Keratinocyte (primary cell): ENCODE results near the gene YTHDF1. TPM values are rescaled to one million over a fixed set of nuclear protein-coding genes. Genes with fewer than 3 reads are reported as not detected.
"Not testable (repeated sequence)": the region's sequence is repeated elsewhere in the genome, so short reads cannot be mapped to it uniquely, and the experiment has no call there.

Source experiments
- DNase-seq: peaks from one replicate; pipeline ENCODE4 v3.0.0-alpha.2; 2011; ENCODE audit warnings: low read depth, missing footprints, low spot score
- FAIRE-seq: peaks from 2 replicates; lab custom pipeline; 2011; peaks lifted over from hg19 to GRCh38; lab: Jason Lieb, UNC
- H2AFZ ChIP-seq: 2 replicates; pipeline ENCODE4 v1.6.0; 2012; ENCODE audit warnings: low read length, control low read depth, inconsistent platforms; ENCODE audit not compliant: control insufficient read depth
- H3K27ac ChIP-seq: 2 replicates; pipeline ENCODE4 v1.5.1; 2011; ENCODE audit warnings: low read length; ENCODE audit not compliant: control insufficient read depth, insufficient read depth
- H3K27me3 ChIP-seq: 3 replicates; pipeline ENCODE4 v1.6.0; 2011; ENCODE audit warnings: low read length; ENCODE audit not compliant: control insufficient read depth, insufficient read depth; ENCODE audit errors: extremely low read depth
- H3K36me3 ChIP-seq, 2 experiments: 2 replicates in 1 of 2; 3 replicates in 1 of 2; pipeline ENCODE4 v1.5.1; 2011; ENCODE audit warnings: low read length in 2 of 2, mild to moderate bottlenecking in 1 of 2; ENCODE audit not compliant: control insufficient read depth in 2 of 2, insufficient read depth in 2 of 2; ENCODE audit errors: extremely low read depth in 1 of 2
- H3K4me1 ChIP-seq: 3 replicates; pipeline ENCODE4 v1.5.1; 2011; ENCODE audit warnings: low read length; ENCODE audit not compliant: control insufficient read depth, insufficient read depth; ENCODE audit errors: extremely low read depth
- H3K4me2 ChIP-seq: 3 replicates; pipeline ENCODE4 v1.6.0; 2011; ENCODE audit warnings: low read depth, low read length; ENCODE audit not compliant: control insufficient read depth, insufficient read depth; ENCODE audit errors: extremely low read depth
- H3K4me3 ChIP-seq, 3 experiments: fragments of 200-600 bp in 1 of 3; sonication (generic) in 1 of 3; 2 replicates in 2 of 3; 3 replicates in 1 of 3; pipeline ENCODE4 v1.5.1; 2011 to 2016; ENCODE audit warnings: low read length in 3 of 3, mild to moderate bottlenecking in 3 of 3, control low read depth in 2 of 3, inconsistent platforms in 1 of 3, low read depth in 1 of 3, mixed read lengths in 1 of 3, mixed run types in 1 of 3, moderate library complexity in 1 of 3; ENCODE audit not compliant: control insufficient read depth in 2 of 3, insufficient read depth in 2 of 3; ENCODE audit errors: extremely low read depth in 1 of 3
- H3K79me2 ChIP-seq: 2 replicates; pipeline ENCODE4 v1.6.0; 2012; ENCODE audit warnings: low read length; ENCODE audit not compliant: control insufficient read depth, insufficient read depth
- H3K9ac ChIP-seq: 3 replicates; pipeline ENCODE4 v1.6.0; 2011; ENCODE audit warnings: low read length; ENCODE audit not compliant: control insufficient read depth, insufficient read depth; ENCODE audit errors: extremely low read depth
- H3K9me1 ChIP-seq: 3 replicates; pipeline ENCODE4 v1.6.0; 2011; ENCODE audit warnings: low read length; ENCODE audit not compliant: control insufficient read depth, insufficient read depth; ENCODE audit errors: extremely low read depth
- H3K9me3 ChIP-seq: 2 replicates; pipeline ENCODE4 v1.5.1; 2012; ENCODE audit warnings: low read depth, low read length; ENCODE audit not compliant: control insufficient read depth
- H4K20me1 ChIP-seq: 3 replicates; pipeline ENCODE4 v1.6.0; 2011; ENCODE audit warnings: low read length; ENCODE audit not compliant: control insufficient read depth, insufficient read depth; ENCODE audit errors: extremely low read depth
- EZH2 ChIP-seq: IDR thresholded peaks from one replicate; pipeline ENCODE4 v1.6.1; 2012; ENCODE audit warnings: inconsistent platforms, mild to moderate bottlenecking, low read length, moderate library complexity
- dilution Hi-C: fragments of 300-500 bp; cut with MboI; formaldehyde crosslinking; loops from one replicate; pipeline ENCODE4 v1.7.0; 2020; ENCODE audit warnings: low sequenced_read_pairs; ENCODE audit not compliant: extremely low pct_ligation_motif_present
- polyA plus RNA-seq, 5 experiments: library from polyadenylated mRNA; depleted of rRNA in 3 of 5; stranded (reverse) in 3 of 5; stranded (forward) in 1 of 5; unstranded in 1 of 5; fragments of >200 nt; gene quantifications; 1 replicate in 1 of 5; 2 replicates in 3 of 5; 3 replicates in 1 of 5; pipeline versions ENCODE4 v1.2.1 to v1.2.3, GENCODE V29; 2011 to 2012; ENCODE audit warnings: missing spikeins in 2 of 5, low read depth in 1 of 5, low replicate concordance in 1 of 5
- TF ChIP-seq, protein P1 (sequence below), 3 experiments: IDR thresholded peaks in 1 of 3; conservative IDR thresholded peaks in 1 of 3; optimal IDR thresholded peaks in 1 of 3; 2 replicates in 2 of 3; 3 replicates in 1 of 3; pipeline versions ENCODE3 to v1.5.1; 2011; ENCODE audit warnings: low read length in 3 of 3, mild to moderate bottlenecking in 3 of 3, moderate library complexity in 2 of 3, control low read depth in 1 of 3, inconsistent platforms in 1 of 3; ENCODE audit not compliant: insufficient read depth in 2 of 3; ENCODE audit errors: extremely low read depth in 1 of 3

Gene YTHDF1
- polyA plus RNA-seq, 1 donor (not counting 4 experiments of a cell fraction or from before 2014, with no cell fraction given), result 26.4 TPM

DNA sequence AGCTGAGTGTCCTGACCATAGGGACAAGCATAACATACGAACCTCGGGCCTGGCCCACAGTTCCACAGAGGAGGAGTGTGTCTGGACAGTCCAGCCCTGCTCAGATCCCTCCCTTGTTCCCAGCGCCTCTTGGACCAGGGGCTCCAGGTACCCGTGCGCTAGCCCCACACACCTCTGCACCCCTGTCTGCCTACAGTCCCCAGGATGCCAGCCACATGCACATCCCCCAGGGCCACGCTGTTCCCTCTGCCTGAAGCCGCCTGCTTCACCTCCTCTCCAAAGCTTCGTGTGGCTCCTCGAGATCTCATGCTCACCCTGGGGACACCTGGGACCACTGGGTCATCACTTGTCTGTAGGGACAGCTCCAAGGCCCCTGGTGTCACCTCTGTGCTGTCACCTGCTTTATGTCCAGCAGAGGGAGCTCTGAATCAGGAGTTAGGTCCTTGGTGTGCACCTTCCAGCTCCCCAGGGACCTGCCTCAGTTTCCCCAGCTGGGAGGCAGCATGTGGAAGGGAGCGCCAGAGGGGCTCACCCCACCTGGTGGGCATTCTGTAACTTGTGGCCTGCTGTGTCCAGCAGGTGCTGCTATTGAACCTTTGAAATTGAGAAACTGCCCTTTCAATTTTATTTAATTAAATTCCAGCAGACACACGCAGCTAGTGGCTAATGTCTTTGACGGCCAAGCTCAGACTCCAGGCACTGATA is 7.3 kb upstream of the YTHDF1 start:
- no peak overlapping the region for H3K27ac ChIP-seq
- no peak for DNase-seq
- no peaks in the 10 kb centered on the region for H3K9me1 ChIP-seq
- no peak overlapping the region for H3K4me2 ChIP-seq
- H4K20me1 ChIP-seq, result no peaks in the 10 kb centered on the region
- no peaks in the 10 kb centered on the region for H3K9me3 ChIP-seq
- H3K79me2 ChIP-seq, result no peaks in the 10 kb centered on the region
- dilution Hi-C loops, result loop anchor here (10.0 kb wide), 1 partner anchor 62 kb away; no protein-coding TSS in a partner anchor
- H3K36me3 ChIP-seq, result no peaks in the 10 kb centered on the region
- no peak overlapping the region for H3K9ac ChIP-seq
- H3K4me3 ChIP-seq, result no peak overlapping the region
- no peak overlapping the region for H2AFZ ChIP-seq
- TF ChIP-seq, protein P1, sequence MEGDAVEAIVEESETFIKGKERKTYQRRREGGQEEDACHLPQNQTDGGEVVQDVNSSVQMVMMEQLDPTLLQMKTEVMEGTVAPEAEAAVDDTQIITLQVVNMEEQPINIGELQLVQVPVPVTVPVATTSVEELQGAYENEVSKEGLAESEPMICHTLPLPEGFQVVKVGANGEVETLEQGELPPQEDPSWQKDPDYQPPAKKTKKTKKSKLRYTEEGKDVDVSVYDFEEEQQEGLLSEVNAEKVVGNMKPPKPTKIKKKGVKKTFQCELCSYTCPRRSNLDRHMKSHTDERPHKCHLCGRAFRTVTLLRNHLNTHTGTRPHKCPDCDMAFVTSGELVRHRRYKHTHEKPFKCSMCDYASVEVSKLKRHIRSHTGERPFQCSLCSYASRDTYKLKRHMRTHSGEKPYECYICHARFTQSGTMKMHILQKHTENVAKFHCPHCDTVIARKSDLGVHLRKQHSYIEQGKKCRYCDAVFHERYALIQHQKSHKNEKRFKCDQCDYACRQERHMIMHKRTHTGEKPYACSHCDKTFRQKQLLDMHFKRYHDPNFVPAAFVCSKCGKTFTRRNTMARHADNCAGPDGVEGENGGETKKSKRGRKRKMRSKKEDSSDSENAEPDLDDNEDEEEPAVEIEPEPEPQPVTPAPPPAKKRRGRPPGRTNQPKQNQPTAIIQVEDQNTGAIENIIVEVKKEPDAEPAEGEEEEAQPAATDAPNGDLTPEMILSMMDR (optimal IDR thresholded peaks at IDR 0.05 in 1 of 3, IDR thresholded peaks at IDR 0.05 in 1 of 3, conservative IDR thresholded peaks at IDR 0.05 in 1 of 3; ENCODE audit: extremely low read depth in 1 of 3, insufficient read depth in 2 of 3, low read length in 3 of 3), result peak; percentile 80 to 88 (median 83)
- TF ChIP-seq EZH2, result no peak
- H3K27me3 ChIP-seq, result peaks cover 13% of the 10 kb centered on the region
- no peaks in the 10 kb centered on the region for H3K4me1 ChIP-seq
- FAIRE-seq, result no peak

DNA sequence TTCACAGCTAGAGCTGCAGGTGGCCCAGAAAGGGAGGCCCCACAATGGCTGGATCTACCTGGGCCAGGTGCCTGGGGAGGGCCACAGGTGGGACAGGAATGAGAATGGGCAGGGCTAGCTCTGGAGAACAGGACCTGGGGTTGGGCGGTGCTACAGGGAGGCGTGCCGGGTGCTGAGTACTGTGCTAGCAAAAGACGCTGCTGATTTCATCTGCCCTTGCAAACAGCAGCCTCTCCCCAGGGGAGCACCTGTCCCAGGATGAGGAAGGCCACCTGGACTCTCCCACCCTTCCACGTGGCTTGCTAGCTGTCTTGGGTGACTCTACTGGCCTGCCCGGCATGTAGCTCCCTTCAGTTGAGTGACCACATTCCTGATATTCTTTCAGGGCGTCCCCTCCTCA is 6.6 kb upstream of the YTHDF1 start:
- Histone ChIP-seq H3K27me3 (peaks cover 13% of the 10 kb centered on the region), H3K9me3 (no peaks in the 10 kb centered on the region), H3K4me1 (no peaks in the 10 kb centered on the region), H3K9ac (no peak overlapping the region), H3K79me2 (no peaks in the 10 kb centered on the region), H3K4me3 (no peak overlapping the region), H3K36me3 (no peaks in the 10 kb centered on the region), H3K27ac (no peak overlapping the region), H4K20me1 (no peaks in the 10 kb centered on the region), H3K4me2 (no peak overlapping the region), H3K9me1 (no peaks in the 10 kb centered on the region), H2AFZ (no peak overlapping the region)
- FAIRE-seq (no peak), DNase-seq (no peak)
- no peak for TF ChIP-seq EZH2
- TF ChIP-seq, protein P1 (optimal IDR thresholded peaks at IDR 0.05 in 1 of 3, IDR thresholded peaks at IDR 0.05 in 1 of 3, conservative IDR thresholded peaks at IDR 0.05 in 1 of 3; ENCODE audit: extremely low read depth in 1 of 3, insufficient read depth in 2 of 3, low read length in 3 of 3), result no peak
- dilution Hi-C loops, result loop anchor here (10.0 kb wide), 1 partner anchor 62 kb away; no protein-coding TSS in a partner anchor

DNA sequence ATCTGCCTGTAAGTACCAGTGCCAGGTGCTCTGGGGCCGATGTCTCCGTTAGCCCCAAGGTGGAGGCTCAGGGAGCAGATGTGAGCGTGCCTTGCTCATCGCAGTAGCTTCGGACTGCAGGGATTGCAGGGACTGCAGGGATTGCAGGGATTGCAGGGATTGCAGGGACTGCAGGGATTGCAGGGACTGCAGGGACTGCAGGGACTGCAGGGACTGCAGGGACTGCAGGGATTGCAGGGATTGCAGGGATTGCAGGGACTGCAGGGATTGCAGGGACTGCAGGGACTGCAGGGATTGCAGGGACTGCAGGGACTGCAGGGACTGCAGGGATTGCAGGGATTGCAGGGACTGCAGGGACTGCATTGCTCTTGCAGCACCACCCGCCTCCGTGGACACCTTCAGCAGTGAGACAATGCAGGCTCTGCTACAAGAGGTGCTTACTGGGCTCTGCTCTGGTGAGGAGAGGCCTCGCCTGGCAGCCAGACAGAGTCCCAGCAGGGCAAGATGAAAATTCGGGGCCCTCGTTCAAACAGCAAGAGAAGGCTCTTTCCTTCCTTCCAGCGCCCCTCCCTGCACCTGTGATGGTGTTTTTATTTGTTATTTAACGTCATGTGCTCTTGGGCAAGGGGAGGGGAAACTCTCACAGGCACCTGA is 5.6 kb upstream of the YTHDF1 start:
- not testable (repeated sequence) for H3K4me3 ChIP-seq, H4K20me1 ChIP-seq, DNase-seq, H3K36me3 ChIP-seq, H3K9me3 ChIP-seq, H3K4me1 ChIP-seq, H2AFZ ChIP-seq, FAIRE-seq, H3K4me2 ChIP-seq, H3K9ac ChIP-seq, H3K79me2 ChIP-seq, H3K9me1 ChIP-seq, H3K27ac ChIP-seq
- peaks cover 13% of the 10 kb centered on the region for H3K27me3 ChIP-seq
- dilution Hi-C loops, result loop anchor here (10.0 kb wide), 1 partner anchor 63 kb away; no protein-coding TSS in a partner anchor
